ENCODE results near the gene TASOR2. TPM values are rescaled to one million over a fixed set of nuclear protein-coding genes. Genes with fewer than 3 reads are reported as not detected.

Gene TASOR2
- total and polyA plus RNA-seq, 2 donors from 2014 or later = 3.9 to 58.8 TPM

DNA sequence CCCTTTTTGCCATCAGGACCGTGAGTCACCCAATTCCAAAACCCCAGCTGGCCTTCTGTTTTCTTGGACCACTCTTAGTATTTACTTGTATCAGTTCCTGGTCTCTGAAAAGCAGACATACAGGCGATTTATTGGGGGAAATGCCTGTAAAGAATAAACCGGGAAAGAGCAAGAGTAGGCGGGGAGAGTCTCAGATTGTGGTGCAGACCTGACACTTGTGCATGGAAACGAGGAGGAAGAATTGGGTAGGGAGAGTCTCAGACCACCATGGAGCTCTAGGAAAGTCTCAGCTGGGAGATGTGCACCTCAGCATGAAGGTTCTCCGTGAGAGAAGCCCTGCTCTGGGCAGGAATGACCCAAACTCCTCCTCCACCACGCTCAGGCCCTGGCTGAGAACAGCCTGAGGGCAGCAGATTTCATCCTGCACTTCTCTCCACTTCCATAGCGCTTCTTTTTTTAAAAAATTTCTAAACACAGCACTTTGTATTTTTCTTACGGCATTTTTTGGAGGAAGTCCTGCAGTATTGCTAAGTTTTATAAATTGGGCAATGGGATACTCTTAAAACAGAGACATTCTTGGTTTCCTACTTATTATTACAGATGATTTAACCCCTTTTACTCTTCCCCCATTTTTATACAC lies 6.1 kb upstream of the TASOR2 start:
- Histone ChIP-seq H3K4me1 (ENCODE audit: control insufficient read depth in 2 of 3, insufficient read depth in 2 of 3, low read depth in 1 of 3, low read length in 3 of 3) (no peaks in the 10 kb centered on the region), H3K27me3 (ENCODE audit: control insufficient read depth, insufficient read depth, low read length) (no peaks in the 10 kb centered on the region), H3K9ac (ENCODE audit: low read length in 3 of 3) (no peak overlapping the region), H3K36me3 (ENCODE audit: control insufficient read depth in 2 of 3, insufficient read depth in 3 of 3, low read length in 3 of 3) (no peaks in the 10 kb centered on the region), H3K27ac (ENCODE audit: low read depth in 2 of 2, low read length in 2 of 2) (no peak overlapping the region), H3K4me3 (ENCODE audit: low read length in 3 of 3) (no peak overlapping the region), H3K9me3 (ENCODE audit: control insufficient read depth in 2 of 3, insufficient read depth in 1 of 3, low read length in 3 of 3) (no peaks in the 10 kb centered on the region)
- FAIRE-seq (no peak), DNase-seq (no peak)
- intact Hi-C loops (cut with DNase I) = no loop called here
- TF ChIP-seq CTCF (IDR thresholded peaks at IDR 0.05; ENCODE audit: borderline replicate concordance, extremely low read depth, insufficient read depth) = no peak

DNA sequence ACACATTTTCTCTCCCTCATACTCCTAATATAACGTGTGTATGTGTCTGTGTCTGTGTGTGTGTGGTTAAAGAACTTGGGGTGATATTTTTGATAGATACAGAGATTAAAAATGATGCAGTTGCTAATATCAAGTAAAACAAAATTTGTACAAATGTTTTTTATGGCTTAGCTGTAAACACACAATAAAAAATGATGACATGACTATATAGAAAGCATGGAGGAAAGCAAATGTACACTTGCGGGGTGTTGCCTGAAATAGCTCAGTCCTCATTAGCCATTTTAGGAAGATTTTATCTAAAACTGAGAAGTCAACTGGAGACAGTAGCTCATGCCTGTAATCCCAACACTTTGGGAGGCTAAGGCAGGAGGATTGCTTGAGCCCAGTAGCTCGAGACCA lies 5.6 kb upstream of the TASOR2 start:
- intact Hi-C loops (cut with DNase I) = no loop called here
- TF ChIP-seq CTCF (IDR thresholded peaks at IDR 0.05; ENCODE audit: borderline replicate concordance, extremely low read depth, insufficient read depth) = no peak
- Histone ChIP-seq H3K9me3 (ENCODE audit: control insufficient read depth in 2 of 3, insufficient read depth in 1 of 3, low read length in 3 of 3) (no peaks in the 10 kb centered on the region), H3K27ac (ENCODE audit: low read depth in 2 of 2, low read length in 2 of 2) (no peak overlapping the region), H3K4me3 (ENCODE audit: low read length in 3 of 3) (no peak overlapping the region), H3K9ac (ENCODE audit: low read length in 3 of 3) (no peak overlapping the region), H3K27me3 (ENCODE audit: control insufficient read depth, insufficient read depth, low read length) (no peaks in the 10 kb centered on the region), H3K36me3 (ENCODE audit: control insufficient read depth in 2 of 3, insufficient read depth in 3 of 3, low read length in 3 of 3) (no peaks in the 10 kb centered on the region), H3K4me1 (ENCODE audit: control insufficient read depth in 2 of 3, insufficient read depth in 2 of 3, low read depth in 1 of 3, low read length in 3 of 3) (peaks cover 0 to 1% (median 0%) of the 10 kb centered on the region in 3 donors)
- DNase-seq = no peak
- no peak for FAIRE-seq

DNA sequence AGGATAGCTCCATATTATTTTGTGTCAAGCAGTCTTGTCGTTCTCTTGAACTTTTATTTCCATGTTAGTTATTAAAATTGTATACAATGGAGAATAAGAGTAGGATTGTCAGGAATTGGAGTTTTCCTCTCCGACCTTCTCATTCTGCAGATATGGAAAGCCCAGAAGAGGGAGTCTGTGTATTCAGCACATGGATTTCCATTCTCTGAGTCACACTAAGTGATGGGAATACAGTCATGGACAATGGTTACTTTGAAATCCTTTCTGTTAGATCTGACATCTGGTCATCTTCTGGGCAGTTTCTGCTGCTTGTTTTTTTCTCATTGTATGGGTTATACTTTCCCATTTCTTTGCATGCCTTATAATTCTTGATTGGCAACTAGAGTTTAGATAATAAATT lies 5.0 kb upstream of the TASOR2 start:
- H3K9me3 ChIP-seq (ENCODE audit: control insufficient read depth in 2 of 3, insufficient read depth in 1 of 3, low read length in 3 of 3) = no peaks in the 10 kb centered on the region
- FAIRE-seq = no peak
- no peak for TF ChIP-seq CTCF (IDR thresholded peaks at IDR 0.05; ENCODE audit: borderline replicate concordance, extremely low read depth, insufficient read depth)

GRCh38 chr10:5681930-5682329 lies 2.7 kb upstream of the TASOR2 start:
- DNase-seq (no peak), FAIRE-seq (no peak)
- no peaks in the 10 kb centered on the region for H3K36me3 ChIP-seq (ENCODE audit: control insufficient read depth in 2 of 3, insufficient read depth in 3 of 3, low read length in 3 of 3)
- peaks cover 0 to 10% (median 9%) of the 10 kb centered on the region in 3 donors for H3K4me1 ChIP-seq (ENCODE audit: control insufficient read depth in 2 of 3, insufficient read depth in 2 of 3, low read depth in 1 of 3, low read length in 3 of 3)
- no peak overlapping the region for H3K9ac ChIP-seq (ENCODE audit: low read length in 3 of 3)
- H3K9me3 ChIP-seq (ENCODE audit: control insufficient read depth in 2 of 3, insufficient read depth in 1 of 3, low read length in 3 of 3) = no peaks in the 10 kb centered on the region
- TF ChIP-seq CTCF (IDR thresholded peaks at IDR 0.05; ENCODE audit: borderline replicate concordance, extremely low read depth, insufficient read depth) = no peak
- intact Hi-C loops (cut with DNase I) = no loop called here
- H3K27ac ChIP-seq (ENCODE audit: low read depth in 2 of 2, low read length in 2 of 2) = no peak overlapping the region
- no peak overlapping the region for H3K4me3 ChIP-seq (ENCODE audit: low read length in 3 of 3)
- H3K27me3 ChIP-seq (ENCODE audit: control insufficient read depth, insufficient read depth, low read length) = no peaks in the 10 kb centered on the region

More for the DNA sequence above, 5.0 kb upstream of the TASOR2 start:
- intact Hi-C loops (cut with DNase I) = no loop called here
- peaks cover 0 to 3% (median 0%) of the 10 kb centered on the region in 3 donors for H3K4me1 ChIP-seq (ENCODE audit: control insufficient read depth in 2 of 3, insufficient read depth in 2 of 3, low read depth in 1 of 3, low read length in 3 of 3)
- no peak overlapping the region for H3K27ac ChIP-seq (ENCODE audit: low read depth in 2 of 2, low read length in 2 of 2)
- no peak overlapping the region for H3K9ac ChIP-seq (ENCODE audit: low read length in 3 of 3)
- H3K36me3 ChIP-seq (ENCODE audit: control insufficient read depth in 2 of 3, insufficient read depth in 3 of 3, low read length in 3 of 3) = no peaks in the 10 kb centered on the region
- H3K4me3 ChIP-seq (ENCODE audit: low read length in 3 of 3) = no peak overlapping the region
- no peak for DNase-seq
- no peaks in the 10 kb centered on the region for H3K27me3 ChIP-seq (ENCODE audit: control insufficient read depth, insufficient read depth, low read length)

Measured in kidney (tissue), 14 donors.